Hematopoietic multipotent progenitor cell (in vitro differentiated cells): ENCODE results near the gene PI4KA. TPM values are rescaled to one million over a fixed set of nuclear protein-coding genes. Genes with fewer than 3 reads are reported as not detected.
"Not testable (repeated sequence)": the region's sequence is repeated elsewhere in the genome, so short reads cannot be mapped to it uniquely, and the experiment has no call there.

Experiments used
- DNase-seq, 3 donors: peaks; one replicate each; pipeline ENCODE4 v3.0.0-alpha.2; 2011 to 2015; ENCODE audit warnings: low read depth in 2 of 3, low spot score in 2 of 3
- total RNA-seq: library from RNA; depleted of rRNA; stranded (reverse); fragments of >200 nt; gene quantifications from one replicate; pipeline ENCODE4 v1.2.3, GENCODE V29; 2012

Gene PI4KA
- total RNA-seq, 1 donor, result 108 TPM

GRCh38 chr22:20702546-20703413, 155.8 kb downstream of the PI4KA start:
- DNase-seq, result peak; percentile 91 to 96 (median 95)

- not testable (repeated sequence) for DNase-seq
Observed at GRCh38 chr22:20702175-20702545, 156.5 kb downstream of the PI4KA start.

GRCh38 chr22:20701680-20702136, 156.9 kb downstream of the PI4KA start:
- DNase-seq, result not testable (repeated sequence)

- DNase-seq, result not testable (repeated sequence)
Observed at GRCh38 chr22:20700347-20700746, 158.3 kb downstream of the PI4KA start.

GRCh38 chr22:20699856-20700255, 158.8 kb downstream of the PI4KA start:
- not testable (repeated sequence) for DNase-seq

- peak; percentile 19 to 90 (median 77) for DNase-seq
Observed at GRCh38 chr22:20697481-20698113, 161.0 kb downstream of the PI4KA start.

- DNase-seq, result not testable (repeated sequence)
Observed at GRCh38 chr22:20696056-20696455, 162.6 kb downstream of the PI4KA start.

GRCh38 chr22:20695205-20695604, 163.4 kb downstream of the PI4KA start:
- DNase-seq, result not testable (repeated sequence)

- DNase-seq, result not testable (repeated sequence)
Observed at GRCh38 chr22:20694256-20694655, 164.4 kb downstream of the PI4KA start.

GRCh38 chr22:20692926-20693325, 165.7 kb downstream of the PI4KA start:
- DNase-seq, result not testable (repeated sequence)

GRCh38 chr22:20690586-20691317, 167.9 kb downstream of the PI4KA start:
- not testable (repeated sequence) for DNase-seq

- DNase-seq, result not testable (repeated sequence)
Observed at GRCh38 chr22:20687356-20688172, 171.0 kb downstream of the PI4KA start.

GRCh38 chr22:20685764-20686163, 172.8 kb downstream of the PI4KA start:
- DNase-seq, result not testable (repeated sequence)

GRCh38 chr22:20678792-20679435, 179.7 kb downstream of the PI4KA start:
- not testable (repeated sequence) for DNase-seq

GRCh38 chr22:20677684-20678242, 180.8 kb downstream of the PI4KA start:
- DNase-seq, result no peak

- not testable (repeated sequence) for DNase-seq
Observed at GRCh38 chr22:20675613-20676012, 183.0 kb downstream of the PI4KA start.

GRCh38 chr22:20674998-20675397, 183.6 kb downstream of the PI4KA start:
- DNase-seq, result no peak

- no peak for DNase-seq
Observed at GRCh38 chr22:20673295-20674195, 185.1 kb downstream of the PI4KA start.
